Cardiac fibroblast (primary cell): ENCODE results near the gene C11orf16.
A peak's percentile ranks its signal among the peaks of the same experiment; 100 is the strongest.

Experiments used
- DNase-seq, 2 donors: peaks; one replicate each; pipeline versions ENCODE4 v3.0.0 to v3.0.0-alpha.2; 2010; ENCODE audit warnings: low read depth in 2 of 2
- H3K4me3 ChIP-seq, 2 donors: replicated peaks in 1 of 2; 1 replicate in 1 of 2; 2 replicates in 1 of 2; pipeline ENCODE4 v1.5.1; 2011; ENCODE audit warnings: low read depth in 2 of 2, low read length in 2 of 2, mild to moderate bottlenecking in 2 of 2, moderate library complexity in 1 of 2
- CTCF ChIP-seq: IDR thresholded peaks from one replicate; pipeline ENCODE4 v1.5.1; 2011; ENCODE audit warnings: low read depth, mild to moderate bottlenecking, low read length, inconsistent platforms

Gene C11orf16

DNA sequence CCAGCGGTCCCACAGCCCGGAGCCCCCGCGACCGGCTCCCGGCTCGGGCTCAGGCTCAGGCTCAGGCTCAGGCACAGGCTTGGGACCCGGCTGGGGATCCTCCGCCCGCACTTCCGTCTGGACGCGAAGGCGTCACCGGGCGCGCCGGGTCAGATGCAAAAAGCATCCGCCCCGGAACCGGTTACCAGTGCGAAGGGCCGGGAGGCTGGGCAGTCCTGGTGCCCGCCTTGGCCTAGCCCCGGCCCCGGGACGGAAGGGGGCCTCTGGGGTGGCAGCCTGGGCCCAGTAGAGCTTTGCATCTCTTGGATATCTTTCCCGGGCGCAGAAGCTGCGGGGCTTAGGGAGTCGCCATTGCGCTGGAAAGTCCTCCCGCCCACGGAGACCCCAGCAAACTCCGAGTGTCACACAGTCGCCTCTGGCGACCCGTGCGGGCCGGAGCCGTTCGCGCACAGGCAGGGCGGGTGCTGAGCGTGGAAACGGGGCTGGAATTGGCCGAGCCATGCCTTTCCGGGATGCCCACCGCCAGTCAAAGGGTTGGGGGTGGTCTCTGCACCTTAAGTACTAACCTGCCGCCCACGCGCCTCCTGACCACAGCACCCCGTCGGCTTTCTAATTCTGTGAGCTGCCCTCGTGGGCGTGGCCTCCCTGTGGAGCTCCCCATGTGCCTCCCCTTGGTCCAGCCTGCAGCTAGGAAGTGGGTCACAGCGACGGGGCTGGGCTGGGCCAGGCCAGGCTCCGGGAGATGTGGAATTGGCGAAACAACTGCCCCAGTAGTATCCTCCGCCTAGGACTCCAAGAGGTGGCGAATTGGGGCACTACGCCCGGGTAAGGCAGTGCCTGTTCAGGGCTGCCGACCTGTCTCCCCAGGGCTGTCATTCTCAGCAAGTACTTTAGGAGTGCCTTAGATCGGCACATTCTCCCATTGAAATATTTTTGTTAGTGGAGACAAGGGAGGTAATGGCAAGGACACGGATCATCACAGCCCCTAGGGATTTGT is 31.9 kb upstream of the C11orf16 start, which contains the start of gene TMEM9B:
Gene TMEM9B (minus strand): TSS at position 119 of the 997 bp plus-strand sequence. CDS start 129 bp downstream, outside the sequence.
- peak within 1 kb of the TSS; percentile 93 to 94 for H3K4me3 ChIP-seq
- DNase-seq: peak; percentile 85 to 89
- no peak for TF ChIP-seq CTCF

GRCh38 chr11:8963569-8964323 is 31.0 kb upstream of the C11orf16 start:
- peak in 1 of 2 donors; percentile 71 for DNase-seq
- H3K4me3 ChIP-seq: peak overlapping the region; percentile 93 to 94
- TF ChIP-seq CTCF: no peak

DNA sequence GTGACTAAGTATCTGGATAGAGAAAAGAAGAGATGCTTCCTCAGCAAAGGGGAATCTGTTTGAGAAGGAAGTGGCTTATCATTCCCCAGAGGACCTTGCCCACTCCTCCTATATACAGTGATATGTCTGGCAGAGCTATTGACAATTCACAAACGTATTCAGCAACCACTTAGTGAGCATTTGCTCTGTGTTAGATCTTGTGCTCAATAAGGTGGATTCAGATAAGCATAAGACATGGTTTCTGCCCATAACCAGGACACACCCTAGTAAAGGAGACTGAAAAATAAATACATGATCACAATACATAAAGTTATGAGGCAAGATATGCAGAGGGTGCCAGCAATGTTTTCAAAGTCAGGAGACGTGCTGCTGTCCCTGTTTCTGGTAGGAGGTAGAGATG is 30.1 kb upstream of the C11orf16 start:
- DNase-seq: no peak
- peak overlapping the region in 1 of 2 donors; percentile 94 for H3K4me3 ChIP-seq
- no peak for TF ChIP-seq CTCF

- H3K4me3 ChIP-seq: no peak overlapping the region
- no peak for TF ChIP-seq CTCF
- DNase-seq: no peak
These were observed 28.7 kb upstream of the C11orf16 start for GRCh38 chr11:8961401-8961800.

DNA sequence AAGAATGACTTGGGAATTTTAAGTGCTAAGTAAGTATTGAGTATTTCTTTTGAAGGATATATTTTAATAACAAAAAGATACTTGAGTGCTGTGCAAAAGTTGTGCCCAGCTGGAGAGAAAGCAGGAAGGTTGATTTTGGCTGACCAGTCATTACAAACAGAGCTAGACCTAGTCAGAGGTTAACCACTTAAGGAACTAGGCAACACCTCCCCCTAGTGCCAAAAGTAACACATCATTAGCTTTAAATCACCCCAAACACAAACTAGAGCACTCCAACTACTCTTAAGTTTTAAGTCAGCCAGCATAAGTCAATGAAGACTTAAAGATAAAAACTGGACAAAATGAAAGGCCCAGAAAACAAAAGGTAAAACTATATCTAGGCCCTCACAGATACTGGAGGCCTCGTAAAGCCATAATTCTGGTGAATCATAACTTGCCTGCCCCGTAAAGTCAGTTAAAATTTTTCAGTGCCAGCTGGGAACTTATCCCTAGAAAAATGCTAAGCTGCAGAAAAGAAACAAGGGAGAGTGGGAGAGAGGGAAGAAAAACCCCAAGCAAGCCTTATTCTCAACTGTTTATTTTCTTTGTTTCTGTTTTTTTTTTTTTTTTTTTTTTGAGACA is 26.9 kb upstream of the C11orf16 start:
- no peak overlapping the region for H3K4me3 ChIP-seq
- peak; percentile 91 to 92 for DNase-seq
- TF ChIP-seq CTCF: peak; percentile 55

DNA sequence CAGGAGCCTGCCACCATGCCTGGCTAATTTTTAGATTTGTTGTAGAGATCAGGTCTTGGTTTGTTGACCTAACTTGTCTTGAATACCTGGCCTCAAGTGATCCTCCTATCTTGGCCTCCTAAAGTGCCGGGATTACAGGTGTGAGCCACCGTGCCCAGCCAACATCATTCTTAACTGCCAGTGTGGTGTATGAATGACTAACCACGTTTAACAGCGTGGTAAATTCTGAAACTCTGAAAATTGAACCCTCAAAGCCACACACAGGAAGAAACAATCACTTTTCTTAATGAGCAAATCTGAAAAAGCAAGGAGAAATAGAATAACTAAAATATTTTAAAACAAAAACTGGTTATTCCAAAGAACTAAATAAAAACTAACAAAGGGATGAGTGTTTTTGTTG is 24.1 kb upstream of the C11orf16 start:
- no peak overlapping the region for H3K4me3 ChIP-seq
- no peak for TF ChIP-seq CTCF
- no peak for DNase-seq
